Nephron (organoid): ENCODE results near the gene LYPD3.
A peak's percentile ranks its signal among the peaks of the same experiment; 100 is the strongest.

Experiments used
- H3K27ac Mint-ChIP-seq, 3 experiments: 2 replicates each; pipeline ENCODE4 v1.8.0; 2020; ENCODE audit warnings: mixed read lengths in 3 of 3, mild to moderate bottlenecking in 2 of 3, moderate library complexity in 1 of 3
- H3K27me3 Mint-ChIP-seq: 2 replicates; pipeline ENCODE4 v1.8.0; 2021; ENCODE audit warnings: low read depth, mild to moderate bottlenecking, moderate library complexity, mixed read lengths
- H3K36me3 Mint-ChIP-seq: 2 replicates; pipeline ENCODE4 v1.8.0; 2020; ENCODE audit warnings: low read depth, mixed read lengths
- H3K4me1 Mint-ChIP-seq: 2 replicates; pipeline ENCODE4 v1.8.0; 2020; ENCODE audit warnings: mixed read lengths
- H3K4me3 Mint-ChIP-seq, 3 experiments: 2 replicates each; pipeline ENCODE4 v1.8.0; 2020; ENCODE audit warnings: mild to moderate bottlenecking in 3 of 3, mixed read lengths in 3 of 3, moderate library complexity in 2 of 3
- H3K9me3 Mint-ChIP-seq: 2 replicates; pipeline ENCODE4 v1.8.0; 2020; ENCODE audit warnings: mixed read lengths
- TF ChIP-seq, protein P1 (sequence below), 3 experiments: fragments of 200-600 bp; sonication (generic); IDR thresholded peaks; one replicate each; pipeline ENCODE4 v1.5.0; 2021; ENCODE audit warnings: antibody characterized with exemption in 3 of 3; ENCODE audit not compliant: unreplicated experiment in 3 of 3

LYPD3 gene

DNA sequence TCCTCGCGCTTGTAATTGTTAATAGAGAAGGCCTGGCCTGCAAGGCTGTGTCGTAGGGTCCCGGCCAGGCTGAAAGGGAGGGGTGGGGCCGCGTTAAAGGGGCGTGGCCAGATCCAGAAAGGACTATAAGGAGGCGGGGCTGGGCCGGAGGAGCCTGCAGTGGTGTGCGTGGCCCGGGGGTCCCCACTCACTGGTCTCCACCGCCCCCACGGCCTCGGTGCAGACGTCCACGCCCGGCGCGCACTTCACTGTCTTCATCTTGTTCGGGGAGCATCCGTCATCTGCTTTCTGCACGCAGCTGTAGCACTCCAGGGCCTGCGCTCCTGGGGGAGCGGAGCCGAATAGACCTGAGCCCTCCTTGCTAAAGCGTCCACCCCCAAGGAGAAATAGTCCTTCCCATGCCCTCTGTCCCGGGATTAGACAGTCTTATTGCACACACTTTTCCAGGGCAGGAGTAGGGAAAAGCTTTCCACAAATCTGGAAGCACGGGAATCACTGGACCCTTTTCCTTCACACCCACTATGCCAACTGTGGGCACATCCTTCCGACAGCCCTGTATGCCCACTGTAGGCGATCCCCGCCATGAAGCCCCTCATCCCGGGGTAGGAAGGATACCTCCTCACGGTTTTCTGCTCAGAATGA lies 1.2 kb downstream of the LYPD3 start:
- H3K36me3 Mint-ChIP-seq, result peaks cover 6% of the 10 kb centered on the region

DNA sequence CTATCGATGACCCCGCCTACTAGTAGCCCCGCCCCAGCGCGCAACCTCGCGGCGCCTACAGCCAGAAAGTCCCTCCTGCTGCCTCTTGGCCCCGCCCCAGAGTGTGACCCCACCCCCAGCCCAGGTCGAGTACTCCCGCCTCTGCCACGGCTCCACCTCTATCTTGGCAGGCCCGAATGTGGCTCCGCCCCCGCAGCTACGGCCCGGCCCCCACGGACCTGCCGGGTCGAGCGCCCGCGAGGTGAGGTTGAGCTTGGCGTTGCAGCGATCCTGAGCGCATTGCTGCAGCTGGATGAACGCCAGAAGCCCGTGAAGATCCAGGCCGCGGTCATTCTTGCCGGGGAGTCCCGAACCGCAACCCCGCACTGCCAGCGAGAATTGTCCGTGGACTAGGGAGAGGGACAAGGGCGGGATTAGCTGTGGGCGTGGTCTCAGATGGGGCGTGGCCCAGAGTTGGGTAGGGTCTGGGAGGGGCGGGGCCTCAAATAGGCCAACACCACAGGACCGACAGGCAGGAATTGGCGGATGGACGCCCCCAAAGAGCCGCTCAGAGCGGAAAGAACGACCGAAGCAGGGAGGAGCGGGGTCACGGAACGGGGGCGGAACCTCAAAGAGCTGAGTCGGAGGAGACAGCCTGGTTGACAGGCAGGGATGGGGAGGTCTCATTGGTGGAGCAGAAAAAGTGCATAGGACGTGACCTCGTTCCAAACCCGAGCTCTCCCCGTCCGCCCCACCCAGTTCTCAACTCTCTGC lies 1.9 kb downstream of the LYPD3 start:
- Mint-ChIP-seq H3K9me3 (no peaks in the 10 kb centered on the region), H3K4me1 (peaks cover 5% of the 10 kb centered on the region), H3K27ac (peak overlapping the region; percentile 89 to 97 (median 91))

More for the DNA sequence above, 1.2 kb downstream of the LYPD3 start:
- Mint-ChIP-seq H3K4me3 (peak overlapping the region; percentile 88 to 95 (median 89)), H3K27ac (peak overlapping the region; percentile 89 to 97 (median 91)), H3K27me3 (peaks cover 15% of the 10 kb centered on the region), H3K9me3 (no peaks in the 10 kb centered on the region), H3K4me1 (peaks cover 5% of the 10 kb centered on the region)
- TF ChIP-seq, protein P1, sequence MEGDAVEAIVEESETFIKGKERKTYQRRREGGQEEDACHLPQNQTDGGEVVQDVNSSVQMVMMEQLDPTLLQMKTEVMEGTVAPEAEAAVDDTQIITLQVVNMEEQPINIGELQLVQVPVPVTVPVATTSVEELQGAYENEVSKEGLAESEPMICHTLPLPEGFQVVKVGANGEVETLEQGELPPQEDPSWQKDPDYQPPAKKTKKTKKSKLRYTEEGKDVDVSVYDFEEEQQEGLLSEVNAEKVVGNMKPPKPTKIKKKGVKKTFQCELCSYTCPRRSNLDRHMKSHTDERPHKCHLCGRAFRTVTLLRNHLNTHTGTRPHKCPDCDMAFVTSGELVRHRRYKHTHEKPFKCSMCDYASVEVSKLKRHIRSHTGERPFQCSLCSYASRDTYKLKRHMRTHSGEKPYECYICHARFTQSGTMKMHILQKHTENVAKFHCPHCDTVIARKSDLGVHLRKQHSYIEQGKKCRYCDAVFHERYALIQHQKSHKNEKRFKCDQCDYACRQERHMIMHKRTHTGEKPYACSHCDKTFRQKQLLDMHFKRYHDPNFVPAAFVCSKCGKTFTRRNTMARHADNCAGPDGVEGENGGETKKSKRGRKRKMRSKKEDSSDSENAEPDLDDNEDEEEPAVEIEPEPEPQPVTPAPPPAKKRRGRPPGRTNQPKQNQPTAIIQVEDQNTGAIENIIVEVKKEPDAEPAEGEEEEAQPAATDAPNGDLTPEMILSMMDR (IDR thresholded peaks at IDR 0.05; ENCODE audit: unreplicated experiment in 3 of 3), result no peak

DNA sequence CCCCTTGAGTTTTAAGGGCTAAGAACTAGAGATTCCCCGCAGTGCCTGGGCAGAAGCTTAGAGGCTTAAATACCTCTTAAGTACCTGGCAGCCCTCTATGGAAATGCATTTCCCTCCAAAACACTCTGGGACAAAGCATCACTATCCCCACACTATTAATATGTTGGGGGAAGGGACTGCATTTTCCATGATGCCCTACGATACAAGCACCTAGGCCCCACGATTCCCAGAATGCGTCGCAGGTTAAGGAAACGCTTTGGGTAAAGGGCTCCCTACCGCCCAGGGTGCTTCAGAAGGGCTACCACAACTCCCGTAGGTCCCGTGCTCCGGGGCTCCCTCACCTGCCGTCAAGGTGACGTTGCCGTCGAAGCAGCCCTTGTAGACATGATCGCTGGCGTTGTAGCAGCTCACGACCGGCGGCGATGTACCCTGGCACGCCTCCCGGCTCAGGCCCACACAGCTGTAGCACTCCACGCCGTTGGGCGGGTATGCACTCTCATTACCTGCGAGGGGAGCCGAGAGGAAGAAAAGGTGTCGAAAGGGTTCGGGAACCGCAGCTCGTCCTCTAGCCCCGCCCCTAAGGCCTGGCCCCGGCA lies 2.5 kb downstream of the LYPD3 start:
- TF ChIP-seq, protein P1 (IDR thresholded peaks at IDR 0.05; ENCODE audit: unreplicated experiment in 3 of 3), result no peak
- peaks cover 15% of the 10 kb centered on the region for H3K27me3 Mint-ChIP-seq
- H3K36me3 Mint-ChIP-seq, result peaks cover 6% of the 10 kb centered on the region
- peak overlapping the region; percentile 89 to 97 (median 91) for H3K27ac Mint-ChIP-seq
- H3K9me3 Mint-ChIP-seq, result no peaks in the 10 kb centered on the region
- peaks cover 5% of the 10 kb centered on the region for H3K4me1 Mint-ChIP-seq
- peak overlapping the region; percentile 88 to 95 (median 89) for H3K4me3 Mint-ChIP-seq

More for the DNA sequence above, 1.9 kb downstream of the LYPD3 start:
- Mint-ChIP-seq H3K4me3 (peak overlapping the region; percentile 88 to 95 (median 89)), H3K36me3 (peaks cover 6% of the 10 kb centered on the region), H3K27me3 (peaks cover 15% of the 10 kb centered on the region)
- TF ChIP-seq, protein P1 (IDR thresholded peaks at IDR 0.05; ENCODE audit: unreplicated experiment in 3 of 3), result no peak

DNA sequence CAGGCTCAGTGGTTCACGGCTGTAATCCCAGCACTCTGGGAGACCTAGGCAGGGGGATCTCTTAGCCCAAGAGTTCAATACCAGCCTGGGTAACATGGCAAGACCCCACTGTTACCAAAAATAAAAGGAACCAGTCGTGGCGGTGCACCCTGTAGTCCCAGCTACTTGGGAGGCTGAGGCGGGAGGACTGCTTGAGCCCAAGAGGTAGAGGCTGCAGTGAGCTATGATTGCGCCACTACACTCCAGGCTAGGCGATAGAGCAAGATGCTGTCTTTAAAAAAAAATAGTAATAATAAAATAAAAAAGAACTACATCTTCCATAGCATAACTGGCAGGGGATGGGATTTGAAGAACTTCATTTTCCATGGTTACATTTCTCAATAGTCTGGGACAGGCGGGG lies 3.0 kb downstream of the LYPD3 start:
- H3K9me3 Mint-ChIP-seq, result no peaks in the 10 kb centered on the region
- peak overlapping the region; percentile 88 to 95 (median 89) for H3K4me3 Mint-ChIP-seq
- TF ChIP-seq, protein P1 (IDR thresholded peaks at IDR 0.05; ENCODE audit: unreplicated experiment in 3 of 3), result no peak
- H3K27me3 Mint-ChIP-seq, result peaks cover 15% of the 10 kb centered on the region
- peaks cover 4% of the 10 kb centered on the region for H3K4me1 Mint-ChIP-seq
- H3K36me3 Mint-ChIP-seq, result peaks cover 6% of the 10 kb centered on the region
- H3K27ac Mint-ChIP-seq, result peak overlapping the region in 1 of 3 experiments; percentile 45

DNA sequence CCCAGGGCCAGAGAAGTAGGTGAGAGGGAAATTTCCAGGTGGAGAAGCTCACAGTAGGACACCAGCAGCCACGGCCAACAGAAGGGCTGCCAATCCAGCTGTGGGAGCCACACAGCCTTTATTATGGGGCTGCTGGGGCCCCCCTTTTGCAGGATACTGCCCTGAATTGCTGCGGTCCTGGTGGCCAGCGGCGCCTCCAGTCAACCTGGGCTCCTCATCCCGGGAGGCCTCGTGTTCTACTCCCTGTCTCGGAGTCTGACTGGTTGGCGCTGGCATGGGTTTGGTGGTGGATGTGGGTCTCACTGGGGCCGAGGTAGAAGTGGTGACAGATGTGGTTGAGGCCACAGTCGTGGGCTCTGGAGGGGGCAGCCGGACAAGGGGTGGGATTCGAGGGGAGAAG lies 4.1 kb downstream of the LYPD3 start:
- TF ChIP-seq, protein P1 (IDR thresholded peaks at IDR 0.05; ENCODE audit: unreplicated experiment in 3 of 3), result no peak
- Mint-ChIP-seq H3K9me3 (no peaks in the 10 kb centered on the region), H3K36me3 (peaks cover 6% of the 10 kb centered on the region), H3K4me3 (peak overlapping the region; percentile 65 to 89 (median 70)), H3K27me3 (peaks cover 15% of the 10 kb centered on the region), H3K27ac (no peak overlapping the region), H3K4me1 (no peaks in the 10 kb centered on the region)
